Adipose tissue (tissue), 3 donors: ENCODE results near the gene SYNJ2. TPM values are rescaled to one million over a fixed set of nuclear protein-coding genes. Genes with fewer than 3 reads are reported as not detected.

Source experiments
- H3K27ac ChIP-seq: one replicate; pipeline ENCODE4 v1.5.1; 2013; ENCODE audit warnings: low read depth, low read length
- WGBS, 3 donors: extraction: QIAGEN DNeasy Blood & Tissue Kit; methylation state at CpG; one replicate each; pipeline ENCODE4 v1.1.7; 2013; 5-methylcytosine and 5-hydroxymethylcytosine counted together
- polyA plus RNA-seq, 3 donors: library from polyadenylated mRNA; stranded (reverse); fragments of 200-250 nt; gene quantifications; one replicate each; pipeline ENCODE4 v1.2.3, GENCODE V29; 2013
- donor health status: healthy with polysubstance abuse.
- donor health status: Bipolar disorder and iron deficiency.
- donor health status: healthy.

Gene SYNJ2
- polyA plus RNA-seq, 3 donors = 2.6 to 6.0 (median 3.8) TPM

DNA sequence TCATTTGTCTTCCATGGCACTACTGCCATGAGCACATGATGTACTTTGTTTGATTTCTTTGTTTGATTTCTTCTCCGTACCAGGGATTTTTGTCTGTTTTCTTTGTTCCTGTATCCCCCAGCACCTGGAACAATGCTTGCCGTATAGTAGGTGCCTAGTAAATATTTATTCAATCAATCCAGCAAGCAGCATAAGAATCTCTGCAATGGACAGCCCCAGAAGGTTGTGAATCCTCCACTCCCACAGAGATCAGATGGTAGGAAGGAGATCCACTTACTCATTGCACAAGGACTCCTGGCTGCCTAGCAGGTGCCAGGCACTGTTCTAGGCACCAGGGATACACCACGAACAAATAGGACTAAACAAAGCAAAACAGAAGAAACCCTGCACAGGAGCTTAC lies 6.7 kb upstream of the SYNJ2 start:
- H3K27ac ChIP-seq = no peak overlapping the region
- WGBS, 3 donors = 46 to 95% (median 83%) methylated on average over 3 of the region's 3 CpGs

DNA sequence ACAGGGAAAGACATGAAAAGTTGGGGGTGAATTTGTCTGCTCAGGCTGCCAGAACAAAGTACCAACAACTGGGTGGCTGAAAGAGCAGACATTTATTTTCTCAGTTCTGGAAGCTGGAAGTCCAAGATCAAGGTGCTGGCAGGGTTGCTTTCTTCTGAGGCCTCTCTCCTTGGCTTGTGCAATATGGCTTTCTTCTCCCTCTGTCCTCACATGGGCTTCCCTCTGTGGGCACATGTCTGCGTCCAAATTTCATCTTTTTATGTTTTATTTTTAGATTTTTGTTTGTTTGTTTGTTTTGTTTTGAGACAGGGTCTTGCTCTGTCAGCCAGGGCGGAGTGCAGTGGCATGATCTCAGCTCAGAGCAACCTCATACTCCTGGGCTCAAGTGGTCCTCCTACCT lies 6.2 kb upstream of the SYNJ2 start:
- WGBS, 3 donors = 83 to 95% (median 86%) methylated on average over 2 of the region's 2 CpGs

DNA sequence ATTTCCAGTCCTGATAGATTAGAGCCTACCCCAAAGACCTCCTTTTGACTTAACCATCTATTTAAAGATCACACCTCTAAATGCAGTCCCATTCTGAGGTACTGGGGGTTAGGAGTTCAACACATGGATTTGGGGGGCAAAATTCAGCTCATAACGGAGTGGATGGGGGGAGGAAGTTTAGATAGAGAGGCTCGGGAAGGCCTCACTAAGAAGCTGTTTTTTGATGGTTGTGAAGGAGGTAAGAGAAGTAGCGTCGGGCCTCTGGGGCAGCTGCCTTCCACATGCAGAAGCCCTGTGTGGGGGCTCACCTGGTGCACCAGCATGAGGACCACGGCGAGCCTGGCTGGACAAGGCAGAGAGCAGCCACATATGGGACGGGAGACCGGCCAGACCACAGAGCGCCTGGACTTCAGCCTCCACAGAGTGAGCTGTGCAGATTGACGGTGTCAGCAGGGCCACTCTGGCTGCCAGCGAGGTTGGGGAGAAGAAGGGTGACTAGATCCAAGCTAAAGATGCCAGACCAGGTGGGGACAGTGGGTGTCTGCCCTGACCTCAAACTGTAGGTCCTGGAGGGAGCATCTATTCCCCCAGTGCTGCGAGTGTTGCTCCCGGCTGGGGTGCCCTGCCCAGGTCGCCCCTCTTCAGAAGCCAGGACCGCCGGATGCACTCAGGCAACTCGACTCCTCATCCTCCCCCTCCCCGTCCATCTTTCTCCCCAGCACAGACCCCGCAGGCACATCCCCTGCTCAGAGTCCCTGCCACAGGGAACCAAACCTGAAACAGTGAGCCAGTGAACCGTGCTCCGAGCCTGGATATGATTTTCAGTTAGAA lies 5.1 kb upstream of the SYNJ2 start:
- no peak overlapping the region for H3K27ac ChIP-seq
- WGBS, 3 donors = 94 to 96% (median 95%) methylated on average over 21 of the region's 21 CpGs

More for the DNA sequence above, 6.2 kb upstream of the SYNJ2 start:
- no peak overlapping the region for H3K27ac ChIP-seq

DNA sequence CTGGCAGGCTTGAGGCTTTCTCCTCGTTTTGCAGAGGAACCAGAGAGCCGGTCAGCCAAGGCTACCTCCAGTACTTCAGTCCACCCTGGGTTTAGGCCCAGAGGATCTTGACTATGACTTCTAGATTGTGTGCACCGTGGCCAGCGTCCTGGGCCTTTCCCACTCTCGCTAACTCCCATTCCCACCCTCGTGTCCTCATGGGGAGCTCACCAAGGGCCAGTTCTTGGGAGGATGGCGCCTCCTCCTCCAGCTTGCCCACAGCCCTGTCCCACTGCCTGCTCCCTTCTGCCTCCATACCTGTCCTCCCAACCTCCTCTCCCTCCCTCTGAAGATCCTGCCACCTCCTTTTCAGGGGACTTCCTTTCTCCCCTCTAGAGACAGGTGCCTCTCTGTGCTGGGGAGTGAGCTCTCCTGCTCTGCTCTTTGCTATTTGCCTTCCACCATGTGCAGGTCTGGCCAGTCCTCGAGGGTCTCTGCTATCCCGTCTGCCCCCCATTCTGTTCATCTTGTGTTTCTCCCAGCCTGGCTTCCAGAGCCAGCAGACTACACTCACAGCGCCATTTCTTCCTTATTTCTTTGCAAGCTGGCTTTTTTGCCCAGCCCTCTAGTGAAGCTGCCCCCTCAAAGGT lies 4.4 kb upstream of the SYNJ2 start:
- H3K27ac ChIP-seq = no peak overlapping the region
- WGBS, 3 donors = 88 to 91% (median 91%) methylated on average over 10 of the region's 10 CpGs

DNA sequence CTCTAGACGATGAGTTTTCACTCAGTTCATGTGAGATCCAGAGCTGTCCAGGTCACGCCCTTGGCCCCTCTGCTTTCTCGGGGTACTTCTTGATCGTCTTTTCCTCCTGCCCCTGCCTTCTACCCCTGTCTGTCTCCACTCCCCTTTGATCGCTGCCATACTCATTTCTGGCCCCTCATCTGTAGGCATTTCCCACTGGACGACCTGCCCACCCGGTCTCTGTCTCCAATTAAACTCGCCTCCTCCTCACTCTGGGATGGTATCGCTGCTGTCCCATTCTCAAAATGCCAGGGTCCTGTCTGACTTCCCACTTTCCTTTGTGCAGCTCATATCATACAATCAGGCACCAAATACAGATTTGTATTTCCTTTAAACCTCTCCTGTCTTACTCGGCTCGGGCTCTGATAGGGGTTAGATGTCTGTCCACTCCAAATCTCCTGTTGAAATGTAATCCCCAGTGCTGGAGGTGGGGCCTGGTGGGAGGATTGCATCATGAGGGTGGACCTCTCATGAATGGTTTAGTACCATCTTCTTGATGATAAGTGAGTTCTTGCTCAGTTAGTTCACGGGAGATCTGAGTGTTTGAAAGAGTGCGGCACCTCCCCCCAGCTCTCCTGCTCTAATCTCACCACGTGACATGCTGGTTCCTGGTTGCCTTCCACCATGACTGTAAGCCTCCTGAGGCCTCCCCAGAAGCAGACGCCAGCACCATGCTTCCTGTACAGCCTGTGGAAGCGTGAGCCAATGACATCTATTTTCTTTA lies 3.5 kb upstream of the SYNJ2 start:
- WGBS, 3 donors = 77 to 91% (median 82%) methylated on average over 16 of the region's 16 CpGs
- no peak overlapping the region for H3K27ac ChIP-seq

DNA sequence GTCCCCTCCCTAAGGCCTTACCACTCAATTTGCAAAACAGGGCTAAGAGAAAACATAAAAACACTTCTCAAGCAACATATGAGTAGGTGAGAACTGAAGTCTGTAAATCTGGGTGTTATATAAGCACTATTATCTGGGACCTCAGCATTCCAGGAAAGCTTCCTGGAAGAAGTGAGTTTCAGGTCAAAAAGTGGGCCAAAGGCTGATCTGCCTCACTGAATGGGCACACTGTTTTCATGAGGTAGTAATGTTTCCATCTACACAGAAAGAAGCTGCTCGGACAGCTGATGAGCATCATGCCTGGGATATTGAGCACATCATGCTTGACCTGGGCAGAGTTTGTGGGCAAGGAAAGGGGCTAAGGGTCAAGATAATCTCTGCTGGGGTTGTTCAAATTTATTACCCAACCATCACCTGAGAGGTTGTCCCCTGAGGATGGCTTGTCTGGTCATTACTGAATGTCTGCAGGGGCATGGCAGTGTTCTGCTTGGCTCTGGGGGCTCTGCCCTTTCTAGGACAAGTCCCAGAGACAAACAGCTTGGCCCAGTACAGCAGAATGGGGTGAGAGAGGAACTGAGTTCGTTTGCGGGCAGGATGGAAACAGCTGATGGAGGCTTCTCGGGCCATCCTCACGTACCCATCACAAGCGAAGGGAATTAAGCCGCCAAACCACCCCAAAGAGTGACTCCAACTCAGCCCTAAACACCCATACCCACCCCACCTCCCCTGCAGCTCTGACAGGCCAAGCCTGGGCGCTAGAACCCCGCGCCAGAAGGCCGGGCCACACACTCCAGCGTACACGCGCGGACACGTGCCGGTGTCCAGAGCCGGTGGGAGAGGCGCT lies 1.2 kb upstream of the SYNJ2 start:
- WGBS, 3 donors = 35 to 55% (median 39%) methylated on average over 19 of the region's 19 CpGs
- no peak overlapping the region for H3K27ac ChIP-seq

DNA sequence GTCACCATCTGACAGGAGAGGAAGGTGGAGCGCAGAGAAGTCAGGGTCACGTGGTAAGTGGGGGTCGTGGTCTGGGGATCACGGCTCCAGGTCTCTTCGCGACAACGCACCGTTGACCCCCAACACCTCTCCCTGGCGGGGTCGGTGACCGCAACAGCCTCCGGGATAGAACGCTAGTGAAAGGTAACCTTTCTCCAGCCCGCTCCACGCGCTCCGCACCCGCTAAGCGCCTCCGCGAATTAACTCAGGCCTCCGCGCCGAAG lies 600 bp upstream of the SYNJ2 start:
- WGBS, 3 donors = 3 to 20% (median 15%) methylated on average over 23 to 24 of the region's 24 CpGs

DNA sequence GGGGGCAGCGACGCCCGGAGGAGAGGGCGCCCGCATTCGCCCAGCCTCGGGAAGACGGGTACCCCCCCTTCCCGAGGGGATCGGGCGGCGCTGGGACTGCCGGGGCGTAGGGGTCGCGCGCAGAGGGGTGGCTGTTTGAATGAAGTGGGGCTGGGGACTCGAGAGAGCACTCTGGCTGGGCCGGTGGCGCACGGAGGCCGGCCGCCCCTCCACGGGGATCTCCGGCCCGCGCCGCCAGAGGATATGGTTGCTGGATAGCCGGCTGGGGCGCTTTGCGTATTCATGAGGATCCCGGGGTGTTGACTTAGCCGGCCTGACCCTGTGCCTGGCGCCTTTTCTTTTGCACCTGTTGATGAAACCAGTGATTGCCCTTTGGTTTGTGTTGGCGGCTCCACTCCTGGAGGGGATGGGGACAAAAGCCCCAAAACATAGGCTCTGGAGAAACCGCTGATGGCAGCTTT lies 469 bp downstream of the SYNJ2 start:
- WGBS, 3 donors = 1 to 2% (median 2%) methylated on average over 29 to 36 of the region's 36 CpGs
- H3K27ac ChIP-seq = no peak overlapping the region

More for the DNA sequence above, 600 bp upstream of the SYNJ2 start:
- H3K27ac ChIP-seq = no peak overlapping the region

DNA sequence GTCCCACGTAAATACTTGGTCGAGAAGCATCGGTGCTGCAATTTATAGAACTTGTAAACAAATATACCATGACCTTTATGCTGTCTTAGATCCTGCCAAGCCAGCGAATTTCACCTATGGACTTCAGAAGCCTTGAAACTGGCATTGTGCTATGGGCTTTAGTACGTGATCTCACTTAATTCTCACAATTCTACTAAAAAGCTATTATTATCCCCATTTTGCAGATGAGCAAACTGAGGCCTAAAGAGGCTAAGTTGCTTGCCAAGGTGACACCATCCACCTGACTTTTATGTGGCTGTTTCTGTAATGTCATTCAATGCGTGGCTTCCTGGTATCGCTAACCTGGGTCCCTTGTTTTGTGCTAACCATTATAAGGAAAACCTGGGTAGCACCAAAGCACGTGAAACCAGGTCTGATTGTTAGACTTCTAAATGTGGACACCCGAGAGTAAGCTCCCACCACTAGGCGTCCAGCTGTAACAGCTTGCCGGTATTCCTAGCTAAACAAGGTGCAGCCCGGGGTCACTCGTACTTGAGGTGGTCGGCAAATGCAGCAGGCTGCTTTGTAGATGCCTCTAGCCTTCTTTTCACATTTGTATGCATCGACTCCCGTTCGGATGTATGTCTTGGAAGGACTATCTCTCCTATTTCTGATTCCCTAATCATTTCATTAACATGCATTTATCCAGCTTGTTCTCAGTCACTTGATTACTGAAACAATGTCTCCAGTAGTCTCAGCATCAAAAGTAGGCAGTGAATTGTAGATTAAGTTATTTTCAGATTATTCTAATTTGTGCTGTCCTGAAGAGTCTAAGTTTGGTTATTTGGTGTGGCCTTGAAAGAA lies 1.1 kb downstream of the SYNJ2 start:
- WGBS, 3 donors = 38 to 71% (median 68%) methylated on average over 17 of the region's 17 CpGs
- no peak overlapping the region for H3K27ac ChIP-seq

DNA sequence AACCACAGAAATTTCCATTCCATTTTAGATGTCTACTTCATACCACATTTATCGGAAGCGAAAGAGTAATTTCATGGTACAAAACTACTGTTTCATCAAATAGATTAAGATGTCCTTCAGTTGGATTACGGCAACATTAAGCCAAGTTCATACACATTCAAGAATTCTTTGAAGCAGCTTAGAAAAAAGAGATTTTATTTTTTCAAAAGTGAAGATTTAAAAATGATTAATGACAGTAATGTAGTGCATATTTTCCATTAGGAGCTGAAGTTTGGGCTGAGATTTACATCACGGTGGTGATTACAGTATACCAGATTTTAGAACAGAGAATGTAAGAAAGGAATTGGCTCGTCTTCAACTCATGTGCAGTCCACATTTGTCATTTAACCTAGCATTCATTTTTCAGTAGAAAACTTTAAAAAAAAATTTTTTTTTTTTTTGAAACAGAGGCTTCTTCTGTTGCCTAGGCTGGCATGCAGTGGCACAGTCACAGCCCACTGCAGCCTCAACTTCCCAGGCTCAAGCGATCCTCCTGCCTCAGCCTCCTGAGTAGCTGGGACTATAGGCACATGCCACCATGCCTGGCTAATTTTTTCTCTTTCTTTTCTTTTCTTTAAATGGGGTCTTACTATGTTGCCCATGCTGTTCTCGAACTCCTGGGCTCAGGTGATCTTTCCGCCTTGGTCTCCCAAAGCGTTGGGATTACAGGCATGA lies 1.9 kb downstream of the SYNJ2 start:
- 73 to 92% (median 86%) methylated on average over 9 of the region's 9 CpGs for WGBS, 3 donors

DNA sequence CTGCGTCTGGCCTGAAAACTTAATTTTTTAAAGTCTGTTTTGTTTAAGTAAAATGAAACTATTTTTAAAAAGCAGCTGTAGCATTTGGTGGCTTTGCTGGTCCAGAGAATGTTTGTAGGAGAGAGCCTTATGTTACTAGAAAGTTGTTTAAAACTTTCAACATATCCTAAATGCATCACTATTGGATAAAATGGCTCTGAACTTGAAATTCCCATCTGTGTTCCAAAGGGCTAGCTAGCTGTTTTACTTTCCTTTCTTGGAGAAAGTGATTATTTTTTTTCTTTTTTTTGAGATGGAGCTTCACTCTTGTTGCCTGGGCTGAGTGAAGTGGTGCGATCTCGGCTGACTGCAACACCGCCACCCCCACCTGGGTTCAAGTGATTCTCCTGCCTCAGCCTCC lies 2.5 kb downstream of the SYNJ2 start:
- no peak overlapping the region for H3K27ac ChIP-seq

More for the DNA sequence above, 1.9 kb downstream of the SYNJ2 start:
- H3K27ac ChIP-seq = no peak overlapping the region

DNA sequence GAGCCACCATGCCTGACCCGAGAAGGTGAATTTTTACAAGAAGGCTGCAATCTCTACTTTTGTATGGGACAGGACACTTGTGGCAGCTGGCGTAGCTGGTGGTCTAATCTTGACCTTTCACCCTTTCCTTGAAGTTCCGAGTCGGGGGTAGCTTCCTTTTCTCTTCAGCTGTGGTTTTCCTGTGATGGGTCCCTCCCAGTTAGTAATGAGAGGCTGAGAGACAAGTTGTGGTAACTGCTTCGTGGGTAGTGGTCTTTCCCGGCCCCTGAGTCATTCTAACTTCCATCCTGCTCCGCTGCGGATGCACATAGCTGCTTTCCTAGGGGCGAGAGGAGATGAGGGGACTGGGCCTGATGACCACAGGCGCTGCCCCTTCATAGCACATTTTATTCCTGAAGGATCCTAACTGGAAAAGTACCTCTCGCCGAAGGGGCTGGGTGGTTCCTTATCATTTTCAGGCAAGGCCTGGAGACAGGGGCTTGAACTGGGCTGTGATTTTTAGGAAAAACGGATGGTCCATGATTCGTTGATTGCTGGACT lies 3.1 kb downstream of the SYNJ2 start:
- no peak overlapping the region for H3K27ac ChIP-seq
- whole genome bisulfite sequencing, 3 donors = 58 to 80% (median 72%) methylated on average over 14 of the region's 14 CpGs

More for the DNA sequence above, 2.5 kb downstream of the SYNJ2 start:
- 98 to 100% (median 99%) methylated on average over 4 of the region's 4 CpGs for WGBS, 3 donors

DNA sequence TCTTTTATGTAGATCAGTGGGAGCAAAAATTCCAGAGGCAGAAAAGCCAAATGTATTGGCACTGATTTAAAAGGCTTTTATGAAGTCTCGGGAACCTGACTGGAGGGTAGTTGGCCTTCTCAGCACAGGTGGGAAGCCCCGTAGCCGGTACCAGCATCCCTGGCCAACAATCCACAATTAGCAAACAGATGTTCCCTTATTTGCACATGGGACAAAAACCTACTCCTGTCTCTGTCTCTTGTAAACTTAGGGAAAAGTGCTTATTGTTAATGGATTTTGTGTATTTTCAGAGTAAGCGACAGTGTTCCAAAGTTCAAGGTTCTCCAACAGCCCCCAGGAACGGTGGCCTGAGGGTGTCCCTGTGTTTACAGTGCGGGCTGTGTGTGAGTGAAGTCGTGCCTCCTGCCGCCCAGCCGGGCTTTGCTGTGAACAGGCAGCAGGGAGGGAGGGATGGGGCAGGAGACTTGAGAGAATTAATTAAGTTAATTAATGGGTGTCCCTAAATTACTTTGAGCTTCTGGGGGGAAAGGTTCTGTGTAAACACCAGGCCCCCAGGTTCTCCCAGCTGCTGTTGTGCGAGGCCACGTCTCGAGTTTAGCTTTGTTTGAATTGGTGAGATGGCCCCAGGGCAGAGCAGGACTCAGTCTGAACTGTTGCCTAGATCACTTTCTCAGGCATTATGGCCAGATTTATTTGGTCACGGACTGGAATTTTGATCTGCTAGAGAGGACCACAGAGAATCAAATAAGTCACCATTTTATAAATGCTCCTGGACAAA lies 3.9 kb downstream of the SYNJ2 start:
- WGBS, 3 donors = 24 to 89% (median 84%) methylated on average over 13 of the region's 13 CpGs
- no peak overlapping the region for H3K27ac ChIP-seq

DNA sequence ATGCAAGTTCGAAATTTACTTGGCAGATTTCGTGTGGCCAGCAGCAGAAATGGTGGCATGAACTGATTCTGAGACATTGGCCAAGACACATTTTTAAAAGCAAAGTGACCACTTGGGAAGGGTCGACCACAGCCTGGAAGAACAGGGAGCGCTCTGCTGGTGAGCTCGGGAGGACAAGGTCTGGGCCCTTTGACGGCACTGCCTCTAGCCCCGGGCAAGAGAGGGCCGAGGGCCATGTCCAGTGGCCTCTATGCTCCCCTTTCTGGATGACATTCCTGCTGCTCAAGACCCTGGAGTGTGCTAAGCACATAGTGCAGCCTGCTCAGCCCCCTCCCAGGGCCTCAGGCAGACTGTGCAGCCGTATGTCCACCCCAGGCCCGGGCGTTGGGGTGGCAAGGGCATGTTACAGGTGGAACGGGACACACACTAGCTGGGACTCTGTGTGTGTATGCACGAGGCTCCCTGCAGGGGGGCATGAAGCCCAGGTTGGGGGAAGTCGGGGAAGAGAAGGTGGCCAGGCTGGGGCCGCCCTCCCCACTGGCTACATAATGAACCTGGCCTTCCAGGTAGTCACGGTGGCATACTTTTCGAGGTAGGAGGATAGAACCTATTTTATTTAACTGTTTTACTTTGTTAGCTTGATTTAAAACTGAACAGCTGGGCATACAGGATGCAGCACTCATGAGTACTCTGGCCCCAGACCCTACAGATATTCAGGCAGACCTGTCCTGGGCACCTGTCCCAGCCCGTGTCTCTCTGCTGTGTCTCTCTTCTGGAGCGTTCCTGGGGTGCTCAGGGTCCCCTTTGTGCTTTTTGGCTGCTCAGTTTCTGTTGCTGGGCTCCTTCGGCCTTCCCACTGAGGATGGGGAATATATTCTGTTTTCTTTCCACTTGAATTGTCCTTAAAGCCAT lies 6.4 kb downstream of the SYNJ2 start:
- H3K27ac ChIP-seq = no peak overlapping the region
- WGBS, 3 donors = 76 to 95% (median 94%) methylated on average over 20 of the region's 20 CpGs

DNA sequence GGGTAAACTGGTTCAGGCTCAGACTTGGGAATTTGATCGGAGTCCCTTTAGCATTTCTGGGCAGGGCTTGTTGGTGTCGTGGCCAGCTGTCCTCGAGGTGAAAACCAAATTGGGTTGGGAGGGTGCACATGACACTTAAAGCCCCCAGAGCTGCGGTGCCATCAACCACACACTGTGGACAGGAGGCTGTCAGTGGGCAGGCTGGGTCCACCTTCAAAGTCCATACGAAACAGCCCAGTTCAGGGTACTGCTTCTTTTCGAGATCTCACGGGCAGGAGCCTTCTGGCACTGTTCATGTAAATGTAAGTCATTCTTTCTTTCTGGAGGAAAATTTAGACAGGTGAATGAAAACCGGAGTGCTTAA lies 7.0 kb downstream of the SYNJ2 start:
- no peak overlapping the region for H3K27ac ChIP-seq
- 74 to 92% (median 91%) methylated on average over 8 of the region's 8 CpGs for WGBS, 3 donors
